Germinal center (tissue), 1 donor: ENCODE results near the gene TMEM132D.
"Not testable (repeated sequence)": the region's sequence is repeated elsewhere in the genome, so short reads cannot be mapped to it uniquely, and the experiment has no call there.

Experiments
- DNase-seq: peaks from one replicate; pipeline ENCODE4 v3.0.0; 2012; ENCODE audit warnings: mixed read lengths, low spot score

The TMEM132D gene

GRCh38 chr12:129589503-129589902, 314.3 kb downstream of the TMEM132D start:
- no peak for DNase-seq

DNA sequence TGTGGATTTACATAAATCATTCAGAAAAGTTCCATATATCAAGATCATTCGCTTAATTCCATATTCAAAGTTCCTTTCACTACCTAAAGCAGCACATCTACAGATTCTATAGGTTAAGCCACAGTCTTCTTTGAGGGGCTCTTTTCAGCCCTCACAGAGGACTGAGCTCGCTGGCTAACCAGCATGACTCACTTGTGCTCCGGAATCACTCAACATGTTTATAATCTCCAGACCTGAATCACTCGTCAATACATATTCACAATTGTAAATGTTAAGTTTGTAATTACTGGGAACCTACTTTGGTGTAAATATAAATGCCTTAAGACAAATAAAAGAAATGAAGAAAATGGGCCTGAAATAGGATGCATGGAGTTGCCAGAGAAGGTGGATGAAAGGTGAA, 315.7 kb downstream of the TMEM132D start:
- DNase-seq, result no peak

DNA sequence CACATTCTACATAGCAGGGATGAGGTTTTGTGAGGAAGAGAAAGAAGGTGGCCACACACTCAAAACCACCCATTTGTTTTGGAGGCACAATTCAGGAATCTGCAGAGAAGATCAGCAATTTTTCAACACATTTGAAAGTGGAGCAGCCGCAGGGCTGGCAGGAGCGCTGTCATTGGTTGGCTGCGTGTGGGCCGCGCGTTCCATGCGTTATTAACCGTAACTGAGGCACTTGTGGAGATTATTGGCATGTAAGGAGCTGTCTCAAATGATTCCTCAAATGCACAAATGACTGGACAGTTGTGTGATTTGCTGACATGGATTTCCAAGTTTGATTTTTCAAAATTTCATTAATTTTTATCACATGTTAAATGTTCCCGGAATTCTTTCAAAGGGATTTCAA, 318.5 kb downstream of the TMEM132D start:
- no peak for DNase-seq

GRCh38 chr12:129579879-129580278, 323.9 kb downstream of the TMEM132D start:
- no peak for DNase-seq

- no peak for DNase-seq
Observed at GRCh38 chr12:129571901-129572494, 331.8 kb downstream of the TMEM132D start.

GRCh38 chr12:129570796-129571400, 332.9 kb downstream of the TMEM132D start:
- DNase-seq, result no peak

GRCh38 chr12:129566800-129567199, 337.0 kb downstream of the TMEM132D start:
- DNase-seq, result no peak

- no peak for DNase-seq
Observed at GRCh38 chr12:129564768-129565167, 339.1 kb downstream of the TMEM132D start.

DNA sequence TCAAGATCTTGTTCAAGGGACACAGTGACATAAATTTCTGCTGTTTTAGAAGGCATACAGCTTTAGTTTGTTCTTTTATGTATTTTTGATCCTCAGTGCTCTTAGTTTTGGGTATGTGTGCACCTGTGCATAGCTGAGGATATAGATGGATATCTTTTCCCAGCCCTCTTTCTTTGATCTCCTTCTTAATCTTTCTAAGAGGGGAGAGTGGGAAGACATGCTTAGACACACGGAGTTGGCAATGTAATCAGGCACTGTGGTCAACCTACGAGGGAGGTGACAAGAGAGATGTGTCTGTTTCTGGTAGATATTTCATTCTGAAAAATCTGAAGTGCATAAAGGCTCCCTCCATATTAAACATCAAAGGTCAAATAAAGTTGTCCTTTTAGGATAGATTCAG, 340.6 kb downstream of the TMEM132D start:
- no peak for DNase-seq

GRCh38 chr12:129561304-129561703, 342.5 kb downstream of the TMEM132D start:
- DNase-seq, result no peak

DNA sequence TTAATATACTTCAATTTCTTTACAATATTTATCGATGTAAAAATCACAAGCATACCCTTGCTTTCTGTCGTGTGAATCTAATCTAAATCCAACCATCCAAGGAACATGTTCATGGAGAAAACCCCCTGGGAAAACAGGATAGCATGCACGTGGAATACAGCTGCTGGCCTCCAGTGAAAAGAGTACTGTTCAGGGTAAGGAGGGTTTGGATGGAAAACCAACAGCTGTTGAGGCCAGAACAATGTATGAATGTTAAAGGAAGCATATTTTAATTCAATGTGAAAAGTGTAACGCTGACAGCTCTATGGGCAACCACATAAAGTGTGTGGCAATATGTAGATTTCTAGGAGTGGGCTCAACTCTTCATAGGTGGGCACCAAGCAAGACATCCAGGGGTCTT, 344.0 kb downstream of the TMEM132D start:
- DNase-seq, result no peak

GRCh38 chr12:129558036-129558435, 345.8 kb downstream of the TMEM132D start:
- no peak for DNase-seq

DNA sequence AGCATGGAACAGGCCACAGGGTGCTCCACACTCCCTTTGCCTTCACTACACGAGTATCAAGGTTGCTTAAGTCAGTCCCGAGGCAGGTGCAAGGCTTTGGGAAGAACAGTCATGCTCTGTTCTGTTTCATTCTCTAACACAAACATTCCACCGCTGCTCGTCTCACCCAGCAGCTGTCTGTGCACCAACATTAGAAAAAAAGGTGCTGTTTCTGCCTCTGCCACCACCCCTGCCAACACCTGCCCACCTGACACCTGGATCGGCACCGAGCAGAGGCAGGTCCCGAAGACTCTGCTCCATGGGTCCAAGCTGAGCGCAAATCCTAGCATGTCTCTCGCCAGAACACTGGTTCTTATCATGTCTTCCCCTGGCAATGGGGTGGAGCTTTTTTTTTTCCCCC, 347.7 kb downstream of the TMEM132D start:
- DNase-seq, result no peak

DNA sequence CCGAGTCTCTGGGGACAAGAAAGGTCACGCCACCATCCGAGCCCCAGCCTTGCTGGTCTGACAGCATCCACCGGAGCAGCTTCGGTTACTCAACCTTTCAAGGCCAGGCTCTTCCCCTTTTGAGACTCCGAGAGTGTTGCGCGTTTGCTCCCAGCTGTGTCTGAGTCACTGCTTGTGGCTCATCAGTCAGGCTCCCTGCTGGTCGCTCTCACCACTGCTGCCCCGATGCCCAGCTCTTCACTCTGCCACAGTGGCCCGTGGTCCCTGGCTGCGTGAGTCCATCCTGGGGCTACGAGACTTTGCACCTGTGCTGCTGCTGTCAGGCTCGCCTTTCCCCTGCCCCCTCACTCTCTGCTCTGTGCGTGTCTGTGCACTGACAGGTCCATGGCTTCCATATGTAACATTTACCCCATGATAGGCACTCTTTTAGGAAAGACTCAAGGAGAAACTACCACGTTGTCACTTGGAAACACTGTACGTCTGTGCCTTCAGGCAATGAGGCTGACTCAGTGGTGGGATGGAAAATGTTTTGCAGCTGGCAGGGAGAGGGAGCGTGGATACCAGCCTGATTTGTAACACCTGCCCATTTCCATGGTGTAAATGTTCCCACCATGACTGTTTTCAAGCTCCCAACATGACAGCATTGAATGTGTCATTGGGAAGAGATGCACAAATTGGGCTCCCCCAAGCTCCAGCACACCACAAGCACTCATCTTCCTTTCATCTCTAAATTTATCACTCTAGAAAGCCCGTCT, 350.7 kb downstream of the TMEM132D start:
- no peak for DNase-seq

- no peak for DNase-seq
Observed at GRCh38 chr12:129551441-129551840, 352.4 kb downstream of the TMEM132D start.

DNA sequence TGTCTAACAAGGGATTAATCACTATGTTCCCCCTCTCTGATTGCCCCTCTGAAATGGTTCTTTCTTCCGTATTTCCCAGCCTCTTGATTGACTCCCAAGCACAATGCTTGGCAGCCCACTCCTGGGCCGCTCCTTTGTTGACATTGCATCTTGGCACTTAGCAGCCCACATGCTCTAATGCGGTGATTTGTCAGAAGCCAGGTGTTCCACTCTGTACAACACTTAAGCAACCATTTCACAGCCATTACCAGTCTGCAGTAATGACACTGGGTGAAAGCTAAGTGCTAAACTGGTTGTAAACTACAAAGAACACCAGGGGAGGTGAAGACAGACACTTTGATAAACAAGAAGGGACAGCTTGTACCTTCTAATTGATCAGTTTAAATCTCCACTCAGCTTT, 353.5 kb downstream of the TMEM132D start:
- DNase-seq, result no peak

DNA sequence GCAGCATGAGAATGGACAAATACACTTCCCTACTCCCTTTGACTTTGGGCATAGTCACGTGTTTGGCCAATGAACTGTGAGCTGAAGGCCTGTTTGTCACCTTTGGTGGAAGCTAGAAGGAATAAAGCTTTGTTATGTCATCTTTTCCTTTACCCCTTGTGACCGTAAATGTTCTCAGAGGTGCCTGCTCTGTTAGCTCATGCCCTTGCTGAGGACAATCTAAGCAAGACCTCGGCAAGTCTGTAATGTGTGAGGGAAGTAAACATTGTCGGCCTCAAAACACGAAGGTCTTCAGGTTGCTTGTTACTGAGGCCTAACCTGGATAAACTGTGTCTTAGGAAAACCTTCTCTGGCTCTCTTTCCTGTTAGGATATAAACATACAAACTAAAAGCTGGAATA, 354.2 kb downstream of the TMEM132D start:
- no peak for DNase-seq

GRCh38 chr12:129549020-129549419, 354.8 kb downstream of the TMEM132D start:
- not testable (repeated sequence) for DNase-seq

DNA sequence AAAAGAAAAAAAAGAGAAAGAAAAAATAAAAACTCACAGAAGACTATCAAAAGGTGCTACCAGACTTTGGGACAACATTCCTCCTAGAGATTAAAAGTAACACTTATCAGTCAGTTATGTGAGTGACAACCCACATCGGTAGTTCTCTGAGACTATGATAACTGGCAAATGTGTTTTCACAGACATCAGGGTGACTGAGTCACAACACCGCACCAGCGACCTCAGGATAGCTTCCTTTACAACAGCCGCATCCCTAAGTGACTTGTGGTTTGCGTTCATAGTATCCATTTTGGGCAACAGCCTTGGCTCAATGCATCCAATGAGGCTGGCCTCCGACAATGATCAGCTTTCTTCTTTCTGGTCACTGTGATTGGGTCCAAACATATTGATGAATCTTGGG, 359.1 kb downstream of the TMEM132D start:
- DNase-seq, result no peak

- no peak for DNase-seq
Observed at GRCh38 chr12:129540954-129541353, 362.9 kb downstream of the TMEM132D start.

- DNase-seq, result no peak
Observed at GRCh38 chr12:129540249-129540648, 363.6 kb downstream of the TMEM132D start.

GRCh38 chr12:129538724-129539335, 365.0 kb downstream of the TMEM132D start:
- not testable (repeated sequence) for DNase-seq

DNA sequence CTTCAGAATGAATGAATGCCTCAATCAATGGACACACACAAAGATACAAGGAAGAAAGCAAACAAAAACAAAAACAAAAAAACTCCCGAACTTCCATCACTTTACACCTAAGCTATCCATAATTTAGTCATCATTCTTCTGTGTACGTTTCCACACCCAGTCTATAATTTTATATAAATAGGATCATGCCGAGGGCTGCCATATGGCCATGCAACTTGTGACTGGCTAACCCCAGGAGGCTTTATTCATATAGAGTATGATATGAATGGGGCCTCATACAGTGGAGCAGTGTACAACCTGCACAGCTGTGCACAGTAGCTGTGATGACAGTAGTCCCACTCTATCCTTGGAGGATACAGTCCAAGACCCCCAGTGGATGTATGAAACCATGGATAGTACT, 365.7 kb downstream of the TMEM132D start:
- no peak for DNase-seq
